Measurements from ENCODE around the gene RAB25.
"Not testable (repeated sequence)": the region's sequence is repeated elsewhere in the genome, so short reads cannot be mapped to it uniquely, and the experiment has no call there.

The RAB25 gene

DNA sequence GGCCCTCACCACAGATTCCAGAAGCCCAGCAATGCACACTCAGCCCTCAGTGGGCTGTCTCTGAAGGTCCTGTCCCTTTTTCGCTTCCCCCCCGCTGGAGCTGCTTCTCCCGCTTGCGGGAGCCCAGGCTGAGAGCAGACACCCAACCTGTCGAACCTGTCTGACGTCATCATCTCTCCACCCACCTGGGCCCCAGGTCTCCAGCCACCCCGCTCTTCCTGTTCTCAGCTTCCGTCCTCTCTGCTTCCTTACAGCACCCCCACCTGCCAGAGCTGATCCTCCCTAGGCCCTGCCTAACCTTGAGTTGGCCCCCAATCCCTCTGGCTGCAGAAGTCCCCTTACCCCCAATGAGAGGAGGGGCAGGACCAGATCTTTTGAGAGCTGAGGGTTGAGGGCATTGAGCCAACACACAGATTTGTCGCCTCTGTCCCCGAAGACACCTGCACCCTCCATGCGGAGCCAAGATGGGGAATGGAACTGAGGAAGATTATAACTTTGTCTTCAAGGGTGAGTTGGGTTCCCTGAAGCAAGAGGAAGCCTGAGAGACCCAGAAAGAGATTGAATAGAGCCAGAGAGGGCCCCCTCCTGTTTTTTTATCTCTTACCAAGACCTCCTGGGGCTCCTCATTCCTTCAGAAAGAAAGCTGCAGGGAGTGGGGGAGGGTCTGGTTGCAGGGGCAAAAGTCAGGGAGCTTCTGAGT, at the start of gene RAB25:
TSS of gene RAB25 (plus strand) at position 224 of the 700 bp plus-strand sequence. CDS start at position 465, 241 bp downstream.
- peaks cover 4% of the 10 kb centered on the region for H3K36me3 Mint-ChIP-seq
- ATAC-seq (ENCODE audit: low read depth) (no peak), DNase-seq (ENCODE audit: low spot score in 2 of 2) (no peak)
- H3K27ac Mint-ChIP-seq = no peak within 1 kb of the TSS
- no peak within 1 kb of the TSS for H3K4me3 Mint-ChIP-seq
- no peaks in the 10 kb centered on the region for H3K9me3 Mint-ChIP-seq
- peaks cover 9% of the 10 kb centered on the region for H3K4me1 Mint-ChIP-seq
- no peaks in the 10 kb centered on the region for H3K27me3 Mint-ChIP-seq

DNA sequence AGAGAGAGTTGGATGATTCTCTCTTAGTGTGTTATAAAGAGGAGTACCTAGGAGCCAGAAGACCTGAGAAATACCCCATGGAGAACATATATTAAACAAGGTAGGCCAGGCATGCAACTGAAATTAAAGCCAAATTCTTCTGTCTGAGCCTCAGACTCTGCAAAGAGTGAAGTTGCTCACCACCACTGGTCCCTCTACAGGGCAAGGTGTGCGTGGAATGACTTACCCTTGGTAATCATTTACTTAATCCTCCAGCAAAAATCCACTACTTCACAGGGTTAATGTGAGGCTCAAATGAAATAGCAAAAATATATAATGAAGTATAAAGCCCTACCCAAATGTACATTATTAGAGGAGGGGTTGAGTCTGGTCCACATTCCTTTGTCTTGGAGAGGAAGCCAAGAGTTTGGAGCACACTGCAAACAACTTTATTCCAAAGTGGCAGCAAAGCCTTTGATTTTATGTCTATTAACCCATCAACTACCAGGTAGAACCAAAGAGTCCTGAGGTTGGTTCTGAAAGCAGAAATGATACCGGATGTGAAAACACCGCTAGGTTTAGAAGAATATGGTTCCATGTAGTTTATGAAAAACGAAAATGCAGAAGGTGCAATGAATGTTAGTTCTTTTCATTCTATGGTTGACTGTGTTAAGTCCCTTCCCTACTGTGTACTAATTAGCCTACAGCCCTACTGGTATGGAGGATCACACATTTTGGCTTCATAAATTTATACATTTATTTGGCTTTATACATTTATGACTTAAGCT, 48.7 kb upstream of the RAB25 start:
- peak; percentile 95 for ATAC-seq (ENCODE audit: low read depth)
- no peaks in the 10 kb centered on the region for H3K9me3 Mint-ChIP-seq
- H3K27me3 Mint-ChIP-seq = no peaks in the 10 kb centered on the region
- H3K27ac Mint-ChIP-seq = peak overlapping the region; percentile 87
- peaks cover 38% of the 10 kb centered on the region for H3K36me3 Mint-ChIP-seq
- peaks cover 13% of the 10 kb centered on the region for H3K4me1 Mint-ChIP-seq
- DNase-seq (ENCODE audit: low spot score in 2 of 2) = peak in 1 of 2 donors; percentile 18
- peak overlapping the region; percentile 8 for H3K4me3 Mint-ChIP-seq

DNA sequence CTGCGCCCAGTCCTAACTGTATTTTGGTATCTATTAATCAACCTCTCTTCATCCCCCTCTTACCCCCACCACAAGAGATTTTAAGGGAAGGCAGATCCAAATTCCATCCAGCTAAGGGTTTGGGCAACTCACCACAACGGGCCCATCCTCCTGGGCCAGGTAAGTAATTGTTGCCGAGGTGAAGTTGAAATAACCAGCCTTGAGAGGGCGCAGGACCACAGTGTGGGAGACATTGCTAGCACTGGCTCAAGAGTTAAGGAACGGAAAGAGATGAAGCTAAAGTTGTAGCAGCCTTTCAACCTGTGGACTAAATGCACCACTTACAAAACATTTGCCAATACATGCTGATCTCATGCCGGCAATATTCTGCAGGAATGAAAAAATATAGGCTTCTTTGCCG, 46.1 kb upstream of the RAB25 start:
- Mint-ChIP-seq H3K27ac (no peak overlapping the region), H3K4me1 (peaks cover 22% of the 10 kb centered on the region), H3K36me3 (peaks cover 32% of the 10 kb centered on the region), H3K27me3 (no peaks in the 10 kb centered on the region), H3K9me3 (no peaks in the 10 kb centered on the region), H3K4me3 (no peak overlapping the region)
- no peak for DNase-seq (ENCODE audit: low spot score in 2 of 2)
- no peak for ATAC-seq (ENCODE audit: low read depth)

DNA sequence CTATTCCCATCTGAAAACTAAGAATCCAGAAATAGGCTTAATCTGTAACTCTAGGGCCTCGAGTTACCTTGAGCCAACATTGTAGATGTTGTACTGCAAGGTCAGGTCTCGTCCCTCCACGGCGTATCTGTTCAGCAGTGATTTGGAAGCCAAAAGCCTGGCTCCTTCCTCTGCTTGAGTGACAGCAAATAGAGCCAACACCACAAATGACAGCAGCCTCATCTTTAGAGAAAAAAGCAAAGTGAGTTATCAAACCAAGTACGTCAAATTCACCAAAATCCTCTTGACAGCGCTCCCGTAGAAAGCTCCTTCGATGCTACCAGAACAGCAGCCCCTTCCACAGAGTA, 41.0 kb upstream of the RAB25 start:
- DNase-seq (ENCODE audit: low spot score in 2 of 2) = no peak
- H3K27ac Mint-ChIP-seq = peak overlapping the region; percentile 89
- H3K4me1 Mint-ChIP-seq = peaks cover 16% of the 10 kb centered on the region
- H3K4me3 Mint-ChIP-seq = peak overlapping the region; percentile 98
- ATAC-seq (ENCODE audit: low read depth) = no peak
- H3K36me3 Mint-ChIP-seq = peaks cover 12% of the 10 kb centered on the region
- H3K9me3 Mint-ChIP-seq = no peaks in the 10 kb centered on the region
- no peaks in the 10 kb centered on the region for H3K27me3 Mint-ChIP-seq

DNA sequence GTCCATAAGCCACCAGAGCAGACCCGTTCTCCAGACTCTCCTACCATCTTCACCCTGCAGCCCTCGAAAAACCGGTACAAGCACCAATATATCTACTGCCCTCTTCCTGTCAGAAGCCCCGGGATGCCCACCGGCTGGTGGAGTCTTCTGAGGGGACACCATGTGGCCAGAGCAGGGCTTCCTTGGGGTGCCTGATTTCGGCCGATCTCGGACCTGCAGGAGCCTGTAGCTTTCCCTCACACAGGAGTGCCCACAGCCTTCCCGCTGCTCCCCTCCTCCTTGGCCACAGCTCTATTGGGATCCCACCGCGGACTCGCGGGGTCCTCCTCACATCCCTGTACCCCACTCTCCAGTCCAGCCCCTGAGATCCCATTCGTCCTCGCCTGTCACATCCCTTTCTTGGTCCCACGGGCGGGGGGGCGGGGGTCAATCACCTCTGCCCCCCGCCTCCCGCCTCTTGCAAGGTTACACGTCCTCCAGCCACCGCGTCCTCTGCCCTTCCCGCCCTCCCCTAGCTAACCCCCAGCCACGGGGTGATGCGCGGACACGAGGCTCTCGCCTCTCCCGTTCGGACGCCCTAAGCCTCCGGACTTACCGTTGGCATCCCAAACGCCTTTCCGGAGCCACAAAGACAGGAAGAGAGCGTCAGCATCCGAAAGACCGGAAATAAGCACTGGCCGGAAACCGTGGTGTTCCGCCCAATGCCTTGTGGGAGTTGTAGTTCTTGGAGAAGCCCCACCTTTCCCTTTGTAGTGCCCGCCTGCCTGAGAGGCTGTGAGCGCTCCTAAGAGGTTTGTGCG, 40.5 kb upstream of the RAB25 start, which contains the start of gene SSR2:
TSS of gene SSR2 (minus strand) at position 659 of the 800 bp plus-strand sequence. CDS start 784 bp downstream, outside the sequence.
- ATAC-seq (ENCODE audit: low read depth) (peak; percentile 100), DNase-seq (ENCODE audit: low spot score in 2 of 2) (peak; percentile 73)
- H3K4me1 Mint-ChIP-seq = peaks cover 19% of the 10 kb centered on the region
- peak within 1 kb of the TSS; percentile 98 for H3K4me3 Mint-ChIP-seq
- H3K36me3 Mint-ChIP-seq = peaks cover 12% of the 10 kb centered on the region
- peak within 1 kb of the TSS; percentile 89 for H3K27ac Mint-ChIP-seq
- peaks cover 4% of the 10 kb centered on the region for H3K27me3 Mint-ChIP-seq
- H3K9me3 Mint-ChIP-seq = no peaks in the 10 kb centered on the region

DNA sequence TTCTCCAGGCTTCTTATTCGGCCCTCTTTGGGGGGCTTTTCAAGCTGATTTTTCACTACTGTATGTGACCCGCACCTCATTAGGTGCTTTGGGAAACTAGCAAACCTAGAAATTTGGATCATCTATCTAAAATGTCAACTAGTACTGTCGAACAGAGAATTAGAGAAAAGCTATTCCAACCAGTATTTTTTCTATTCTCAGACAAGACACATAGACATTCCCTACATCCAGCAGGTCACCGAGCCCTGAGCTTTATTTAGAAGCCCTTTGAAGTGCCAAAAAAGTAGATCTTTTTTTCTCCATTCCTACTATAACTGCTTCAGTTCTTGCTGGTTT, 39.9 kb upstream of the RAB25 start:
- Mint-ChIP-seq H3K4me3 (peak overlapping the region; percentile 98), H3K27ac (peak overlapping the region; percentile 89), H3K36me3 (peaks cover 12% of the 10 kb centered on the region), H3K27me3 (peaks cover 4% of the 10 kb centered on the region), H3K4me1 (peaks cover 21% of the 10 kb centered on the region), H3K9me3 (no peaks in the 10 kb centered on the region)
- DNase-seq (ENCODE audit: low spot score in 2 of 2) = no peak
- no peak for ATAC-seq (ENCODE audit: low read depth)

DNA sequence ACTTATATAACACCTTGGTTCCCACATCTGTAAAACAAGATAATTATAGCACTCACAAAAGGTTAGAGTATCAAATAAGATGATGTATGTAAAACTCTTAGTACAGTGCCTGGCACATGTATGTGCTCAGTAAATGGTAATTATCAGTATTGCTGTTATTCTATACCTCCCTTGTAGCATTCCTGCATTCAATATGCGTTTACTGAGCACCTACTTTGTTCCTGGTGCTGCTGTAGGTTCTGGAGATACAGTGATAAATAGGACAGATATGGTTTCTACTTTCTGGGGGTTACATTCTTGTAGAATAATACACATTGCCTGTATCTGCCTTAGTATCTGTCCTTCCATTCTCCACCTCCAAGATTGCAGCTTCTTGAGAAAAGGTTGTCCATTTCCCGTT, 39.0 kb upstream of the RAB25 start:
- Mint-ChIP-seq H3K27ac (no peak overlapping the region), H3K4me3 (no peak overlapping the region), H3K9me3 (no peaks in the 10 kb centered on the region), H3K4me1 (peaks cover 22% of the 10 kb centered on the region), H3K36me3 (peaks cover 9% of the 10 kb centered on the region), H3K27me3 (peaks cover 4% of the 10 kb centered on the region)
- DNase-seq (ENCODE audit: low spot score in 2 of 2) (no peak), ATAC-seq (ENCODE audit: low read depth) (no peak)

DNA sequence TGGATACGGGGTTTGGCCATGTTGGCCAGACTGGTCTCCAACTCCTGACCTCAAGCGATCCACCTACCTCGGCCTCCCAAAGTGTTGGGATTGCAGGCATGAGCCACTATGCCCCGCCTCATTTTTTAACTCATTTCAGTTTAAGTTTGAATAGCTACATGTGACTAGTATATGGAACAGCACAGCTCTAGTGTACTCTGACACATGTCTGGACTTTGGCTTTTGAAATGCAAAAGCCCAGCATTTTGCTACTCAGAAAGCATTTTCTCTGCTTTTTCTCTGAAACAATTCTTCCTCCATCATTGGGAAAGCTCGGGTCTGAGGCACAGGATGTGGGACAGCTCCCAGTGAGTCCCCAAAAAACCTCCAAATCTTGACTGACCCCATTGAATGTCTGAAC, 36.2 kb upstream of the RAB25 start:
- Mint-ChIP-seq H3K36me3 (no peaks in the 10 kb centered on the region), H3K4me1 (peaks cover 13% of the 10 kb centered on the region), H3K27ac (no peak overlapping the region), H3K9me3 (no peaks in the 10 kb centered on the region), H3K27me3 (peaks cover 4% of the 10 kb centered on the region), H3K4me3 (no peak overlapping the region)
- DNase-seq (ENCODE audit: low spot score in 2 of 2) = no peak
- ATAC-seq (ENCODE audit: low read depth) = no peak

DNA sequence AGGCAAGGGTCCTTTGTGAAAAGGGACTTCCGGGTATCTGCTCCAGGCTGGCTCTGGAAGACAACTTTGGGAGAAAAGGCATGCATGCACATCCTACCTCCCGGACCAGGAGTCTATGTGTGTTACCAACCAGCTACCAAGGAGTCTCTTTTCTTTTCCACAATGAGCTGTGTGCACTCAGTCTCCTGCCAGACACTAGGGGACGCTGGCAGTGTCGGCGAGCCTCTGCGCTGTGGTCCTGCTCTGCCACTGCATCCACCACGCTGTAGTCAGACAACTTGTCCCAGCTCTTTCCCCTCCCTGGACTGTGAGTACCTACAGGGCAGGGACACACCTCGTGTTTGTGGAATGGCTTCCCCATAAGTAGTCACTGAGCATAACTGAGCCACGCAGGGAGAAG, 35.1 kb upstream of the RAB25 start:
- ATAC-seq (ENCODE audit: low read depth) (peak; percentile 89), DNase-seq (ENCODE audit: low spot score in 2 of 2) (peak in 1 of 2 donors; percentile 14)
- Mint-ChIP-seq H3K36me3 (no peaks in the 10 kb centered on the region), H3K27me3 (peaks cover 4% of the 10 kb centered on the region), H3K27ac (no peak overlapping the region), H3K4me1 (peaks cover 8% of the 10 kb centered on the region), H3K4me3 (no peak overlapping the region), H3K9me3 (no peaks in the 10 kb centered on the region)

DNA sequence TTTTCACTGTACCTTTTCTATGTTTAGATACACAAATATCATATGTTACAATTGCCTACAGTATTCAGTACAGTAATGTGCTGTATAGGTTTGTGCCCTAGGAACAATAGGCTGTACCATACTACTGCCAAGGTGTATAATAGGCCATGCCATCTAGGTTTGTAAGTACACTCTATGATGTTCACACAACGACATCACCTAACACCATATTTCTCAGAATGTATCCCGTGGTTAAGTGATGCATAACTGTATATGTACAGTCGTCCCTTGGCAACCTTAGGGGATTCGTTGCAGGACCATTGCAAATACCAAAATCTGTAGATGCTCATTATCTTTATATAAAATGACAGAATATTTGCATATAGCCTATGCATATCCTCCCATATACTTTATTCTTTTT, 34.4 kb upstream of the RAB25 start:
- DNase-seq (ENCODE audit: low spot score in 2 of 2) = no peak
- Mint-ChIP-seq H3K9me3 (no peaks in the 10 kb centered on the region), H3K27me3 (peaks cover 4% of the 10 kb centered on the region), H3K4me3 (no peak overlapping the region), H3K36me3 (no peaks in the 10 kb centered on the region), H3K27ac (no peak overlapping the region), H3K4me1 (peaks cover 8% of the 10 kb centered on the region)
- ATAC-seq (ENCODE audit: low read depth) = no peak

DNA sequence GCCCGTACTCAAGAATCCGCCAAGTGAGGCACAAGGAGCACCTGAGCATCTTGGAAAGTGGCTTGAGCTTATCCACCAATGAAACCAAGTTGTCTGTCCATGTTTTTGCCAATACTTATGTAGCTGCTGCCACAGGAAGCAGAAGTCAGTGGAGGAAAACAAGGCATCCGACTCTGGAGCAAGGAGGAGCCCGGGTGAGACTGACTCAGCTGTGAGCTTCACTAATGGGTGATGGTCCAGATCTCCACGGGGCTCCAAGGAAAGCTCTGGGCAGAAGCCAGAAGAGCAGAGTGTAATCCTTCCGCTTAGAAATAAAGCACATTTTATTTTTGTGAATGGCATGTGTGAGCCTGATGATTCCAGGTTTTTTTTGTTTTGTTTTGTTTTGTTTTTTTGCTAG, 27.9 kb upstream of the RAB25 start:
- H3K9me3 Mint-ChIP-seq = no peaks in the 10 kb centered on the region
- no peaks in the 10 kb centered on the region for H3K4me1 Mint-ChIP-seq
- DNase-seq (ENCODE audit: low spot score in 2 of 2) (no peak), ATAC-seq (ENCODE audit: low read depth) (no peak)
- no peak overlapping the region for H3K4me3 Mint-ChIP-seq
- no peak overlapping the region for H3K27ac Mint-ChIP-seq
- no peaks in the 10 kb centered on the region for H3K27me3 Mint-ChIP-seq
- H3K36me3 Mint-ChIP-seq = peaks cover 5% of the 10 kb centered on the region

DNA sequence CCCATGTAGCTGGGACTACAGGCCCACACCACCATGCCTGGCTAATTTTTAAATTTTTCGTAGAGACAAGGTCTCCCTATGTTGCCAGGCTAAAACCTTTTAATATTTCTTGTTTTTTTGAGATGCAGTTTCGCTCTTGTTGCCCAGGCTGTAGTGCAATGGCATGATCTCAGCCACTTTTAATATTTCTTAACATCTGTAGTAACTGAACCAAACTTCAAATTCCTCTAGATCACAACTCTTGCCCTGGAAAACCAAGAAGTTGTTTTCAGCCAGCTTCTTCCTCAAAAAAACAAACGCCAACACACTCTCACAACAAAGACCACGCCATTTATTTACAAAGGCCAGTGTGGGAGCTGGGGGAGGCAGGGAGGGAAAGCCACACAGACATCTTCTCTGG, 26.0 kb upstream of the RAB25 start:
- not testable (repeated sequence) for H3K27ac Mint-ChIP-seq; H3K9me3 Mint-ChIP-seq; DNase-seq (ENCODE audit: low spot score in 2 of 2); H3K27me3 Mint-ChIP-seq; H3K4me1 Mint-ChIP-seq; H3K36me3 Mint-ChIP-seq; H3K4me3 Mint-ChIP-seq; ATAC-seq (ENCODE audit: low read depth)

DNA sequence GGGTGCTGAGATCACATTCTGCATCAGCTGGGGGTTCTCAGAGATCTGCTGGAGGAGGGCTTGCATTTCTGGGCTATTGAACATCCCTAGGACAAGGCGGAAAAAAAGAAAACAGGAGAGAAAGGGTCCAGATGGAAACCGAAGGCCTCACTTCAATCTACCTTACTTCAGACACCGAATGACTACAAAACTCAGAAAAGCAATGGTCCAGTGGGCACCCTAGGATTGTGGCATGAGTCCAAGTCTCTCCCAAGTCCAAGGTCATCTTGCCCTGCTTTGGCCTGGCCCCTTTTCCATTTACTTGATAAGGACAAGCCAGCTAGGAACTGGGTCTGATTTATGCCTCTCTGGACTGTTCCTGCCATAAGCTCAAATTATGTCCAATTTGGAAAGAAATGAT, 18.1 kb upstream of the RAB25 start:
- DNase-seq (ENCODE audit: low spot score in 2 of 2) (no peak), ATAC-seq (ENCODE audit: low read depth) (no peak)
- H3K27me3 Mint-ChIP-seq = no peaks in the 10 kb centered on the region
- no peaks in the 10 kb centered on the region for H3K4me1 Mint-ChIP-seq
- no peak overlapping the region for H3K4me3 Mint-ChIP-seq
- H3K9me3 Mint-ChIP-seq = no peaks in the 10 kb centered on the region
- H3K27ac Mint-ChIP-seq = no peak overlapping the region
- peaks cover 14% of the 10 kb centered on the region for H3K36me3 Mint-ChIP-seq

DNA sequence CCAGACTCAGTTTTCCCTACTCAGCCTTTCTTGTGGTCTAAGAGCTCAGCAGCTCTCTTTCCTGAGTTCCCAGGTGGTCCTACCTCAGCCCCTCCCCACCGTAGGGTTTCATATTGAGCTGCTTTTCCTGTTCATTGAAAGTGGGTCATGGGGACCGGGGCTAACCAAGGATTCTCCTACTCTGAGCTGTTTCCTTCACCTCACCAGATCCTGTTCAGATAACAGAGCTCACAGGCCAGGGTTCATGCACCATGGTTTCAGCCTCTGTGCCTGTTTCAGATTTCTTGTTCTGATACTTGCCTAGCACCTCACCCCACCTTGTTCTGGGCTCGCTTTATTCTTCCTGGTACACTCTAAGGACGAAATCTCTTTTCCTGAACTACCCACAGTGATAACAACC, 15.9 kb upstream of the RAB25 start:
- no peaks in the 10 kb centered on the region for H3K9me3 Mint-ChIP-seq
- no peak for DNase-seq (ENCODE audit: low spot score in 2 of 2)
- no peak for ATAC-seq (ENCODE audit: low read depth)
- no peak overlapping the region for H3K4me3 Mint-ChIP-seq
- H3K27me3 Mint-ChIP-seq = no peaks in the 10 kb centered on the region
- peaks cover 19% of the 10 kb centered on the region for H3K36me3 Mint-ChIP-seq
- no peak overlapping the region for H3K27ac Mint-ChIP-seq
- H3K4me1 Mint-ChIP-seq = no peaks in the 10 kb centered on the region

Measured in memory B cell (primary cell).